Heart right ventricle (tissue), 16 donors: ENCODE measurements around the gene SUGCT. TPM values are rescaled to one million over a fixed set of nuclear protein-coding genes. Genes with fewer than 3 reads are reported as not detected.

Experiments
- ATAC-seq, 8 donors: fragments of 200-7000 bp; cut with Tn5 transposase; one replicate each; pipeline ENCODE4 v1.9.1; 2020; ENCODE audit warnings: mild to moderate bottlenecking in 8 of 8, moderate library complexity in 8 of 8, moderate number of reproducible peaks in 1 of 8
- DNase-seq, 2 donors: peaks; one replicate each; pipeline ENCODE4 v3.0.0-alpha.2; 2020
- H3K27ac ChIP-seq, 10 donors: fragments of 200-600 bp; sonication (generic) in 2 of 10; one replicate each; pipeline versions ENCODE4 v1.5.0 to v1.8.0; 2020 to 2022; ENCODE audit warnings: mild to moderate bottlenecking in 3 of 10
- H3K27me3 ChIP-seq, 7 donors: fragments of 200-600 bp; one replicate each; pipeline ENCODE4 v1.8.0; 2021 to 2022; ENCODE audit warnings: mild to moderate bottlenecking in 2 of 7
- H3K36me3 ChIP-seq, 9 donors: fragments of 200-600 bp; sonication (generic) in 1 of 9; one replicate each; pipeline versions ENCODE4 v1.5.0 to v1.8.0; 2020 to 2022; ENCODE audit warnings: mild to moderate bottlenecking in 2 of 9
- H3K4me1 ChIP-seq, 9 donors: fragments of 200-600 bp; sonication (generic) in 1 of 9; one replicate each; pipeline versions ENCODE4 v1.5.0 to v1.8.0; 2020 to 2022; ENCODE audit warnings: mild to moderate bottlenecking in 4 of 9
- H3K4me3 ChIP-seq, 10 donors: fragments of 200-600 bp; sonication (generic) in 2 of 10; one replicate each; pipeline versions ENCODE4 v1.5.0 to v1.8.0; 2020 to 2022; ENCODE audit warnings: mild to moderate bottlenecking in 7 of 10, moderate library complexity in 2 of 10
- H3K9me3 ChIP-seq, 11 donors: fragments of 200-600 bp in 10 of 11; sonication (generic) in 2 of 11; one replicate each; pipeline versions ENCODE4 v1.5.0 to v1.8.0; 2013 to 2022; ENCODE audit warnings: mild to moderate bottlenecking in 2 of 11, control low read depth in 1 of 11, moderate library complexity in 1 of 11
- WGBS, 2 donors: extraction: QIAGEN DNeasy Blood & Tissue Kit; methylation state at CpG; one replicate each; pipeline ENCODE4 v1.1.7; 2013; ENCODE audit warnings: inconsistent platforms in 1 of 2; 5-methylcytosine and 5-hydroxymethylcytosine counted together
- intact Hi-C, 10 donors: fragments of 100-400 bp; cut with DNase I; formaldehyde crosslinking; loops; one replicate each; pipeline versions ENCODE4 v1.11.1 to v1.14.2; 2022
- polyA plus RNA-seq, 2 donors: library from polyadenylated mRNA; stranded (reverse); fragments of 200-250 nt; gene quantifications; one replicate each; pipeline ENCODE4 v1.2.3, GENCODE V29; 2013
- total RNA-seq, 10 donors: library from RNA; stranded (reverse); fragmentation: NEBNext Ultra II Directional in 3 of 10; extraction: Animal tissue kit (Norgen Biotek cat#: 25700) in 3 of 10; gene quantifications; one replicate each; pipeline versions ENCODE4 v1.2.1 to v1.2.4, GENCODE V29; 2021 to 2023
- TF ChIP-seq, protein P1 (sequence below), 9 donors: fragments of 200-600 bp; sonication (generic) in 2 of 9; IDR thresholded peaks; one replicate each; pipeline versions ENCODE4 v1.5.0 to v1.8.0; 2021 to 2022; ENCODE audit warnings: antibody characterized with exemption in 9 of 9, mild to moderate bottlenecking in 5 of 9, moderate library complexity in 1 of 9
- donor health status: Arrhythmogenic right ventricular cardiomyopathy.
- donor health status: ischemic (EF 13 %, LVEDD 7.1; RV severe dilation, severe dysfunction).
- donor health status: healthy with polysubstance abuse.
- donor health status: DM: no; HTN: yes; CAD: no.
- donor health status: DM: no; HTN: no; CAD: no.
- donor health status: ischemic (EF 25% LVEDD 6.9; RV normal size, moderate dysfunction).
- donor health status: ischemic (EF 25% LVEDD 5.7; RV mildly dilated, moderate dysfunction).
- donor health status: healthy.
- donor health status: DM: yes; HTN: yes; CAD: no.
- donor health status: Ischemic cardiomyopathy.
- donor health status: ischemic (EF 35%, LVEDD 5.7; RV mildly dilated, moderate dysfunction).
- donor health status: nonischemic (EF 11% LVEDD 7.7; RV severe dilation, severe dysfunction).
- donor health status: DM: yes; HTN: yes; CAD: no.
- donor health status: PGD.
- donor health status: ischemic (EF 29% LVEDD 5.4; RV normal size, mild dysfunction).
- donor health status: nonischemic (EF 23%, LVEDD 6.1; RV moderate dilation, normal function).

The SUGCT gene
- total and polyA plus RNA-seq, 12 donors: 1.2 to 8.1 (median 6.1) TPM

DNA sequence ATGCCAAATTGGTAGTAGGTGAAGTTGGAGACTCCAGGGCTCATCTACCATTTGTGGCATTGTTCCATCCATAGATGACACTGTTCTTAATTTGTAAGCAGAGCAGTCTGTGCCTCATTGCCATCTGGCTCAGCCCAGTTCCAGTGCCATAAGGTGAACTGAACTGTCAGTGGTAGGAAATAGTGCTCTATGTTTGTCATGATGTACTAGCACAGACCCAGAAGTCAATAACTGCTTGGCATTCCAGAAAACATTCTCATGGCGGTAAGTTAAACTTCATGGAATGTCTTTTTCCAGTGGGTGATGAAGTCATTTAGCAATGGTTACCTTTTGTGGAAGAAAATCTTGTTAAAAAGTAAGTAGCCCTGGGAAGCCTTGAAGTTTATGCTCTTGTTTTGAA, 302.7 kb downstream of the SUGCT start:
- H3K4me1 ChIP-seq: peaks cover 0 to 12% (median 0%) of the 10 kb centered on the region in 9 donors
- no peaks in the 10 kb centered on the region for H3K36me3 ChIP-seq
- ATAC-seq: peak in 2 of 8 donors; percentile 35 to 62
- H3K27me3 ChIP-seq: no peaks in the 10 kb centered on the region
- no peak overlapping the region for H3K4me3 ChIP-seq
- intact Hi-C loops: no loop called here
- DNase-seq: no peak
- TF ChIP-seq, protein P1, sequence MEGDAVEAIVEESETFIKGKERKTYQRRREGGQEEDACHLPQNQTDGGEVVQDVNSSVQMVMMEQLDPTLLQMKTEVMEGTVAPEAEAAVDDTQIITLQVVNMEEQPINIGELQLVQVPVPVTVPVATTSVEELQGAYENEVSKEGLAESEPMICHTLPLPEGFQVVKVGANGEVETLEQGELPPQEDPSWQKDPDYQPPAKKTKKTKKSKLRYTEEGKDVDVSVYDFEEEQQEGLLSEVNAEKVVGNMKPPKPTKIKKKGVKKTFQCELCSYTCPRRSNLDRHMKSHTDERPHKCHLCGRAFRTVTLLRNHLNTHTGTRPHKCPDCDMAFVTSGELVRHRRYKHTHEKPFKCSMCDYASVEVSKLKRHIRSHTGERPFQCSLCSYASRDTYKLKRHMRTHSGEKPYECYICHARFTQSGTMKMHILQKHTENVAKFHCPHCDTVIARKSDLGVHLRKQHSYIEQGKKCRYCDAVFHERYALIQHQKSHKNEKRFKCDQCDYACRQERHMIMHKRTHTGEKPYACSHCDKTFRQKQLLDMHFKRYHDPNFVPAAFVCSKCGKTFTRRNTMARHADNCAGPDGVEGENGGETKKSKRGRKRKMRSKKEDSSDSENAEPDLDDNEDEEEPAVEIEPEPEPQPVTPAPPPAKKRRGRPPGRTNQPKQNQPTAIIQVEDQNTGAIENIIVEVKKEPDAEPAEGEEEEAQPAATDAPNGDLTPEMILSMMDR (IDR thresholded peaks at IDR 0.05): no peak
- 26 to 31% methylated on average over 1 of the region's 1 CpG for WGBS, 2 donors
- no peak overlapping the region for H3K27ac ChIP-seq
- peaks cover 0 to 24% (median 8%) of the 10 kb centered on the region in 11 donors for H3K9me3 ChIP-seq

DNA sequence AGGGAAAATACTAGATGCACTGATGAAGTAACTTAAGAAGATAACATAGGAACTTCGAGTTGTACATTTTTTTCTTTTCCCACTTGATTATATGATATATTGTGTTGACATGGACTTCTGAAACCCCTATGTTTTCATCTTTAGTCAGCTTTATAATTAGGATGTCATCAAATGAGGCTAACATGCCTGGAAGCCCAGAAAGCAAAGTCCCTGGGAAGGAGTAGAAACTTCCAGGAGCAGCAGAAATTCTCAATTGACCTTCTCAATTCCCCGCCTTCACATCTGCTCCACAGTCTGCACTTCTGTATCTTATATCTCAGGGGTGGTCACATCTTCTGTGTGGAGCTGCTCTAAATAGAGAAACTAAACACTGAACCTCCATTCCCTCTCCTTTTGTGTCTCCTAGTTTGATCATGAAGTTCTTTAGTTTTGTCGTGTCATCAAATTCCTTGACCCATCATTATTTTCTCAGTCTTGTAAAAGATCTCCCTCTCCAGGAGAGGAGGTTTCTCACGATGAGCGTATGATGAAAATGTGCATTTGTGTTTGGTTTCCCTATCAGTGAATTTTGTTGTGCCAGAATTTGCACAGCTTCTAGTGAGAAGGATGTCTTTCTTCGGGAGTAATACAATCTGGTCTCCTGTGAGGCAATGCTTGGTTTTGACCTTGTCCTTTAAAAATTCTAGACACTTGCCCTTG, 303.3 kb downstream of the SUGCT start:
- intact Hi-C loops: no loop called here
- Histone ChIP-seq H3K27ac (no peak overlapping the region), H3K27me3 (no peaks in the 10 kb centered on the region), H3K4me3 (no peak overlapping the region), H3K4me1 (peaks cover 0 to 12% (median 0%) of the 10 kb centered on the region in 9 donors), H3K9me3 (peaks cover 0 to 24% (median 2%) of the 10 kb centered on the region in 11 donors), H3K36me3 (no peaks in the 10 kb centered on the region)
- ATAC-seq (no peak), DNase-seq (no peak)
- TF ChIP-seq, protein P1 (IDR thresholded peaks at IDR 0.05): no peak
- WGBS, 2 donors: 75 to 79% methylated on average over 6 of the region's 6 CpGs

DNA sequence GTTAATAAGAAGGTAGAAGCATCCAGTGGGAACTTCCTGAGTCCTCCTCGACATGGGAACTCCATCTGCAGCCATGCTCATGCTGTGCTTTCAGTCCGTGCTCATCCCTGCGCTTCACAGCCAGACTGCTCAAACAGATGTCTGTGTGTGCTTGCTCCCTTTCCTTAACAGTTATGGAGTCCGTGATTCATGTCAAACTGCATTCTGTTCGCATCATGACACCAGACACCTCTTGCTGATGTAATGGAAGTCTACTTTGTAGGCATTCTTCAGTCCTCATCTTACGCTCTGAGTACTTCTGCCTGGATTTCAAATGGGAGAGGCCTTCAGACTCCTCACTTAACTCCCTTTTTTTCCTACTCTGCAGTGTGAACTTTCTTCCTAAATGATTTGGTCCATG, 304.9 kb downstream of the SUGCT start:
- H3K4me1 ChIP-seq: peaks cover 0 to 12% (median 0%) of the 10 kb centered on the region in 9 donors
- TF ChIP-seq, protein P1 (IDR thresholded peaks at IDR 0.05): no peak
- intact Hi-C loops: no loop called here
- H3K4me3 ChIP-seq: no peak overlapping the region
- H3K36me3 ChIP-seq: no peaks in the 10 kb centered on the region
- 92% methylated on average over 6 of the region's 6 CpGs for whole genome bisulfite sequencing, 2 donors
- H3K27ac ChIP-seq: no peak overlapping the region
- H3K9me3 ChIP-seq: peaks cover 0 to 24% (median 0%) of the 10 kb centered on the region in 11 donors
- no peaks in the 10 kb centered on the region for H3K27me3 ChIP-seq
- ATAC-seq (no peak), DNase-seq (no peak)

DNA sequence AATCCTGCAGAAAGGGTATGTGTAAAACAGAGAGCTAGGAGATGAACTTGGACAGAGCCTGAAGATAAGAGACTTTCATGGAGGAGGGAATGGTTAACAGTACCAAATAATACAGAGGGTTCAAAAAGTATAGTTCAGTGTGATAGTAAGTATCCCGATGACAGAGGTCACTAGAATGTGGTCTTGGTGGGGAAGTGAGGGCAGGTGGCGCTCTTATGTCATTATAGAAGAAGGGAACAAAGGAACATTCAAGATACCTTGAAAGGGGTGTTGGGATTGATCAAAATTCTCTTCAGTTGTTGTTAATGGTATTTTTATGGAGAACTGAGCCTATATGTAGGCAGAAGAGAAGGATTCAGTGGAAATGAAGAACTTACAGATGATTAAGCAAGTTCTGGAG, 312.5 kb downstream of the SUGCT start:
- Histone ChIP-seq H3K27me3 (no peaks in the 10 kb centered on the region), H3K4me3 (no peak overlapping the region), H3K27ac (no peak overlapping the region), H3K9me3 (peaks cover 0 to 8% (median 0%) of the 10 kb centered on the region in 11 donors), H3K36me3 (no peaks in the 10 kb centered on the region), H3K4me1 (no peaks in the 10 kb centered on the region)
- 76 to 84% methylated on average over 2 of the region's 2 CpGs for WGBS, 2 donors
- TF ChIP-seq, protein P1 (IDR thresholded peaks at IDR 0.05): no peak
- DNase-seq (no peak), ATAC-seq (no peak)
- intact Hi-C loops: no loop called here
